ENCODE measurements around the gene UPB1. TPM values are rescaled to one million over a fixed set of nuclear protein-coding genes. Genes with fewer than 3 reads are reported as not detected.

The UPB1 gene
- total RNA-seq, 1 donor: under 0.01 TPM

DNA sequence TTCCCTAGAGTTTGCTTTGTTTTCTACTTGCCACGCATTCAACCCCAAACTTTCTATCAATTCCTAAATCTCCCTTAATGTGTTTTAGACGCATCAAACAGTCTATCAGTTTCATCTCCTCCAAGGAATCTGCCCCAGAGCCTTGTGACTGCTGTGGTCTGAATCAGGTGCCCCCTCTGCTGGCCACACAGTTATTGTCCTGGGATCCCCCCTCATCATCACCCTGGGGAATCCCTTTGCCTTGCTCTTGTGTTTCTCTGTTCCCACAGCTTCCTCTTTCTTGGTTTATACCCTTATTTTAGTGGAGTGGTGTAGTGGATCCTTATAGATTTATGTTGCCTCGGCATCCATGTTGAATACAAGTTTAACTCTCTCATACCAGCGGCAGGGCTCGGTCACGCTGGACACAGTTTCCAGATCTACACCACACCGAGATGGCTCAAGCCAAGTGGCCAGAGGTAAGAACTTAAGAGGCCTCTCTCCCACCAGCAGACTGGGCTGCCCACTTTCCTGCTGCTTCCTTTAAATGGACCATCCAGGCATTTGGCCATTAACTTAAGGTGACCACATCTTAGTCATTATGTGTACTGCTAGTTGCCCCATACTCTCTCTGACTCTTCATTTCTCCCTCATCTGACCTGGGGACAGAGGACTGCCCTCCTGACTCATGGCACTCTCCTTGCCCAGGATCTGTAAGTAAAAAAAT, 8.2 kb downstream of the UPB1 start:
- DNase-seq (ENCODE audit: low read depth in 2 of 3, low spot score in 2 of 3): peak in 2 of 3 donors; percentile 87 to 91

- peak in 1 of 3 donors; percentile 36 for DNase-seq (ENCODE audit: low read depth in 2 of 3, low spot score in 2 of 3)
Measured at GRCh38 chr22:24503843-24504338, 8.8 kb downstream of the UPB1 start.

- no peak for DNase-seq (ENCODE audit: low read depth in 2 of 3, low spot score in 2 of 3)
Measured at GRCh38 chr22:24504540-24504939, 9.4 kb downstream of the UPB1 start.

DNA sequence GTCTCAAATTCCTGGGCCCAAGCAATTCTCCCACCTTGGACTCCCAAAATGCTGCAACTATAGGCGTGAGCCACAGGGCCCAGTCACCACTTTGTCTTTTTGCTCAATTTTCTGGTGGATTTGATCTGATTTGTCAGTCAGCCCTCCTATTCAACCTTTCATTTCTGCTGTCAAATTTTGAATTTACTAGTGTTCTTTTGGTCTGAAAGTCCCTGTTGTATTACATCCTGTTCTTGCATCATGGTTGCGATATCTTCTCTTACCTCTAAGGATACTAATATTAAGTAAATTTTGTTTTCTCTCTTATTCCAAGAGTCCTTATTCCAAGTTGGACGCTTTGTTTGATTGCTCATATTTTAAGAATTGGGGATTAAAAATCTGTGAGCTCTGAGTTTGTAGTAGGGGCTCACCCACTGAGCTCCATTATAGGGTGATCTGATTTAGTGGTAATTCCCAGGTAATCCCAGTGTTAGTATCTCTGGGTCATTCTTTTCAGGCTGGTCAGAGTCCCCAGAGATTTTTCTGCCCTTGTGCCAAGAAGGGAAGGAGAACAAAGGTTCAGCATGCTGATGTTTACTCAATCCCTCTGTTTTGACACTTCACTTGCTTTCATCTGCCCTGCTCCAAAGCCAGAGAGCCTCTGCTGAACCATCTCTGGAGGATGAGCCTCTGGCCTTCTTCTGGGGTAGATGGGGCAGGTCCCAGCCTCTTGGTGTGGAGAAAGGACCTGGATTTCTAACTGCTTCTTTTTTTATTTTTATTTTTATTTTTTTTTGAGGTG, 10.0 kb downstream of the UPB1 start:
- DNase-seq (ENCODE audit: low read depth in 2 of 3, low spot score in 2 of 3): no peak

GRCh38 chr22:24506802-24507438, 11.8 kb downstream of the UPB1 start:
- peak in 1 of 3 donors; percentile 21 for DNase-seq (ENCODE audit: low read depth in 2 of 3, low spot score in 2 of 3)

DNA sequence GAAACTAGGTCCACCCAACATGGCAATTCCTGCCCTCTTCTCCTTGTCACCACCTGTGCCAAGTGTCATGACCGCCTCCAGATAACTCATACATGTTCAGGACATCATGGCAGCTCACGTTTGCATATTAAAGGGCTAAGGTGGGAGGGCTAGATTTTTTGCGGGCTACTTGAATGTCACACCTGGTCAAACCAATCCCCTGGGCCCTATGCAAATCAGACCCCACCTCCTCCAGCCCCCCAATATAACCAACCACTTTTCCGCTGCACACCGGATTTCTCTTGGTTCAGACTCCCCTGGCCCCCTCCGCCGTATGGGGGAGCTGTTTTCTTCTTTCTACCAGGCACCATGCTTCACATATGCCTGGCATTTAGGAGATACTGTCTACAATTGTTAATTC, 12.6 kb downstream of the UPB1 start:
- no peak for DNase-seq (ENCODE audit: low read depth in 2 of 3, low spot score in 2 of 3)

GRCh38 chr22:24510637-24511625, 15.8 kb downstream of the UPB1 start:
- DNase-seq (ENCODE audit: low read depth in 2 of 3, low spot score in 2 of 3): peak in 2 of 3 donors; percentile 71 to 89

DNA sequence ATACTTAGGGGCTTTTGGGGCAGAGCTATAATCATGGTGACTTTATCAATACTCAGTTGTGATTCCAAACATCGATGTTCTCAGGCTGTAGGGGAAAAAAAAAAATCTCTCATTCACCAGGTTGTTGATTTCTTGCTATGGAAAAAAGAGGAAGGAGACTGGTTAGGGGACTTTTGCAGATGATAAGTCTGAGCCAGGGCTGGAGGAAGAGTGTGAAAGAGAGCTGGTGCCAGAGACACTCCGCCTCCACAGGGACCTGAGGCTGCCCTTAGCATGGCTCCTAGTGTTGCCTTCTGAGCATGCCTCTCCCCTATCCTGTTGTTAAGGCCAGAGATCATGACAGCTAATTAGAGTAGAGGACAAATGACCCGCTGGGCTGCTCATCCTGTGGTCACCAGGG, 16.9 kb downstream of the UPB1 start:
- DNase-seq (ENCODE audit: low read depth in 2 of 3, low spot score in 2 of 3): peak in 2 of 3 donors; percentile 69 to 73

DNA sequence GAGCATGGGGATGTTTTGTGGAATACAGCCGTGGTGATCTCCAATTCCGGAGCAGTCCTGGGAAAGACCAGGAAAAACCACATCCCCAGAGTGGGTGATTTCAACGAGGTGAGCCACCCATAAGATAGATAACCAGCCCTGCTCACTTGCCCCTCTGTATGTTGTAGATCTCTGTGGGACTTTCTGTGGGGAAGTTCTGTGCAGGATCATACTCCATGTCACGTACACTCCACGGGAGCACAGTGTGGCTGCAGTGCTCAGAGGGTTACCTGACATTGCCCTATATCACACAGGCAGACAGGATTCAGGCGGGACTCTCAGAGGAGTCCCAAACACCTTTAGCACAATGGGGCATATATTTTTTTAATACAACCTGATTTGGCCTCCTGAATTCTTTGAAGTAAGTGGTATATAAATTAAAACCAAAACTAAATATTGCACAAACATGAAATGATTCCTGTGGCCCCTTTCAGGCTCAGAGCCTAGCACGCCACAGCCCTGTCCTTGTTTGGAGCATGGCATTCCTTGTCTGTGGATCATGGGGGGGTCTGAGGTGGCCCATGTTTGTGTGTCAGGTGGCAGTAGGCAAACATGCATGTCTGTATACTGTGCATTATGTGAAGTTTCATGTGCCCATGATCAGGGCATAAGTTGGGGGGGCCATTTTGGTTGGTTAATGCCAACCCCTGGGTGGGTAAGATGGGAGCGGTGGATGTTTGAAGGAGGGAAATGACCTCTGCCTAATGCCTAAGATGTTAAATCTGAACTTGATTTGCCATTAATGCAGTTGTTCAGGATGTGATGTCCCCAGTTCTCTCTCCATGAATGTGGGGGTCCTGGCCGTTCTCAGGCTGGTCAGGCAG, 18.5 kb downstream of the UPB1 start:
- no peak for DNase-seq (ENCODE audit: low read depth in 2 of 3, low spot score in 2 of 3)

- no peak for DNase-seq (ENCODE audit: low read depth in 2 of 3, low spot score in 2 of 3)
Measured at GRCh38 chr22:24514241-24515026, 19.3 kb downstream of the UPB1 start.

DNA sequence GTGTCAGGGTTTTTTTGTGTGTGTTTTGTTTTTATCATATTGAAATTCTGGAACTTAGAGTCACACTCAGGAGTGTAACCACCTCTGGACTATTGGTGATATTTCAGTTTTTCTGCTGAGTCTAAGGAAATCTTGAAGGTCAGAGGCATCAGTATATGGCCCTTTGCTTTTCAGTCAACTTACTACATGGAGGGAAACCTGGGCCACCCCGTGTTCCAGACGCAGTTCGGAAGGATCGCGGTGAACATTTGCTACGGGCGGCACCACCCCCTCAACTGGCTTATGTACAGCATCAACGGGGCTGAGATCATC, 19.9 kb downstream of the UPB1 start:
- DNase-seq (ENCODE audit: low read depth in 2 of 3, low spot score in 2 of 3): no peak

DNA sequence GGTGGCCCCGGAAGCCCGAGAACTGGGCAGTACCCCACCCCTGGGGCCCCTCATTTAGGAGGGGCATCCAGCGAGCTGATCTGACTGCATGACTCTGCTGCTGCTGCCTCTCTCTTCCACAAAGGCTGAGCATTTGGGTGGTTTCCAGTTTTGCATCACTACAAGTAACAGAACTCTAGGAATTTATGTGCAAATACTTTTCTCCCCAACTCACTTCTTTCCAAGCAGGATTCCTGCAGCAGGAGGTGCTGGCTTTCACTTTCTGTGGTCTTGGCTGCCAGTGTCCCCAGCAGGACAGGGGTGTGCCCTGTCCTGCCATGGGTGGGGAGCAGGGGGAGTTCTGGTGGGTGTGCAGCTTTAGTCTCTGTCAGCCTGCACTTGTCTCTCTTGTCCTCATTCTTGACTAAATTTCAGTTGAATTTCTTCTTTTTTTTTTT, 21.2 kb downstream of the UPB1 start:
- peak in 2 of 3 donors; percentile 61 to 69 for DNase-seq (ENCODE audit: low read depth in 2 of 3, low spot score in 2 of 3)

DNA sequence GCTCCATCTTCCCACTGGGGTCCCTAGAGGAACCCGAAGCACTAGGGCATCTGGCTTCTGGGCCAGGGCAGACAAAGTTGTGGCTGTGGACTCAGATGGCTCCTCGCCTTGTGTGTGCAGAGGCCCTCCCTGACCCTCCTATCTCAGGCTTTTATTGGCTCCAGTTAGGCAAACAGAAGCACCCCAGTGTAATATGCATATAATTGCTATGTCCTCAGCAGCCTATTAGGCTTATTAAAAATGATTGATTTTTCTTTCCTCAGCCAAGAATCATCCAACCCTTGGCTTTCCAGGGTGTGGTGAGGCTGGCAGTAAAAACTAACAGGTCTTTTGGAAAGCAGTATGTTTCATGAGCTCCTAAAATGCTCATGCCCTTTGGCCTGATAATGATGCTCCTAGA, 22.3 kb downstream of the UPB1 start:
- DNase-seq (ENCODE audit: low read depth in 2 of 3, low spot score in 2 of 3): no peak

DNA sequence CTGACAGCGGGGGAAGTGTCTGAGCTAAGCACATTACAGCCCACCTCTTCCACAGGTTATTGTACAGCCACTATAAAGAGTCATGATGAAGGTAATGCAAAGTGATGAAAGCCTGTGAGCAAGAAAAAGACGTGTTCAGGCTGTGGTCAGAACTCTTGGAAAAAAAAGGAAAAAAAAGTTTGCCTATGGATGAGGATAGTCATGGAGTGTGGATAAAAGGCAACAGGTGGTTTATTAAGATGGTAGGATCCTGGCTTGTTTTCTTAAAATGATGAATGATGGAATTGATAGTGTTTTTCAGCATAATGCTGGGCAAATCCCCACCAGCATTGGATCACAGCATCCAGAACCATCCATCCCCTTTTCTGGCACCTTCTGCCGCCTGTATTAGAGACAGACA, 23.1 kb downstream of the UPB1 start:
- no peak for DNase-seq (ENCODE audit: low read depth in 2 of 3, low spot score in 2 of 3)

GRCh38 chr22:24518771-24519485, 23.8 kb downstream of the UPB1 start:
- DNase-seq (ENCODE audit: low read depth in 2 of 3, low spot score in 2 of 3): peak in 1 of 3 donors; percentile 36

DNA sequence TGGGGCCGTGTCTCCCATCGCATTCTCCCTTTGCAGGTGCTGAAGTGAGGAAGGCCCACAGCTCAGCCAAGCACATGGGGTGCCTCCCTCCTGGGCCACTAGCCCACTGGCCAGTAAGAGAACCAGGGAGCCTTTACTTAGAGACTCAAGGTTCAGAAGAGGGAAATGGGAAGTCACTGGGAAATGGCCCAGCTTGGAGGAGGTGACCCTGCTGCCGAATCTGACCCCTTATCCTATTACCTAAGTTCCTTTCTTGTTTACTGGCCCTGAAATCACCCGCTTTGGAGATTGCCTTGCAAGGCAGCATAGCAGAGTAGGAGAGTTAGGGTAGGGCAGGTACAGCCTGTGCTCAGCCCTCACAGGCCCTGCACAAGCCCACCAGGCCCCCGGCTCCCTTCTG, 24.4 kb downstream of the UPB1 start:
- DNase-seq (ENCODE audit: low read depth in 2 of 3, low spot score in 2 of 3): no peak

DNA sequence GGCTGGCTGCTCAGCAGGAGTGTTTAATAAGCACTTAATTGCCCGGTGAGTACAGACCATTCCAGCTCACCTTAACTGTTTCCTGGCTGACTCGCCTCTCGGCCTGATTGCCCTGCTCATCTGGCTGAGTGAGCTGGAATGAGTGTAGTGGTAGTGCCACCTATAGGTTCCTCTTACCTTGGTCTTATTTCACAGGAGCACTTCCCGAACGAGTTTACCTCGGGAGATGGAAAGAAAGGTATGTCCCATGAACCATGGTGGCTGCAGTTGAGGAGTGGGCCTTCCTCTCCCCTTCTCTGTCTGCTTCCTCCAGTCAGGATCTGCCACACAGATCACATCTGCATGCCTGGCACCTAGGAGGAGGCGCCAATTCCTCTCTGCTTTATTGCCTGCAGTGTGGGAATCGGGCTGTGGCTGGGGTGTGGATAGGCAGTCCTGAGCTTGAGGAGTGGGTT, 26.7 kb downstream of the UPB1 start:
- DNase-seq (ENCODE audit: low read depth in 2 of 3, low spot score in 2 of 3): peak in 1 of 3 donors; percentile 72

DNA sequence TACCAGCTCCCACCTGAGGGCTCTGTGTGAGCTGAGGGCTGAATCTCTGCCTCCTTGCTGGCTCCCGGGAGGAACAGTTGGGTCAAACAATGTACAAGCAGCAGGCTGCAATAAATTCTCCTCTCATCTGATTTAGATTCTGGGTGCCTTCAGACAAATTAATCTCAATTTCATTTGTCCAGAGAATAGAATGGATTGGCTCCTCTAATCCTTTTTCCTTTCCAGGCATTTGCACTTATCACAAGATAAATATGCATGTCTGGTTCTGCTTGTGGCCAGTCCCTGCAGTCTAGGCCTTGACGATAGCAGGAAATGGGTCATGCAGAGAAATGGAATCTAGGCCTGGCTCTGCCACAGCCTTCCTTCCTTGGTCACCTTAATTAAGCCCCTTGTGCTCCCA, 28.7 kb downstream of the UPB1 start:
- no peak for DNase-seq (ENCODE audit: low read depth in 2 of 3, low spot score in 2 of 3)

Measured in hematopoietic multipotent progenitor cell (in vitro differentiated cells).